HG03039 (cell line): Measurements from ENCODE around the gene CST3.

Source experiments
- ATAC-seq: cut with Tn5 transposase; IDR thresholded peaks from one replicate; pipeline ENCODE4 v1.9.1; 2021; ENCODE audit warnings: mild to moderate bottlenecking, moderate library complexity; ENCODE audit not compliant: unreplicated experiment

Gene CST3

DNA sequence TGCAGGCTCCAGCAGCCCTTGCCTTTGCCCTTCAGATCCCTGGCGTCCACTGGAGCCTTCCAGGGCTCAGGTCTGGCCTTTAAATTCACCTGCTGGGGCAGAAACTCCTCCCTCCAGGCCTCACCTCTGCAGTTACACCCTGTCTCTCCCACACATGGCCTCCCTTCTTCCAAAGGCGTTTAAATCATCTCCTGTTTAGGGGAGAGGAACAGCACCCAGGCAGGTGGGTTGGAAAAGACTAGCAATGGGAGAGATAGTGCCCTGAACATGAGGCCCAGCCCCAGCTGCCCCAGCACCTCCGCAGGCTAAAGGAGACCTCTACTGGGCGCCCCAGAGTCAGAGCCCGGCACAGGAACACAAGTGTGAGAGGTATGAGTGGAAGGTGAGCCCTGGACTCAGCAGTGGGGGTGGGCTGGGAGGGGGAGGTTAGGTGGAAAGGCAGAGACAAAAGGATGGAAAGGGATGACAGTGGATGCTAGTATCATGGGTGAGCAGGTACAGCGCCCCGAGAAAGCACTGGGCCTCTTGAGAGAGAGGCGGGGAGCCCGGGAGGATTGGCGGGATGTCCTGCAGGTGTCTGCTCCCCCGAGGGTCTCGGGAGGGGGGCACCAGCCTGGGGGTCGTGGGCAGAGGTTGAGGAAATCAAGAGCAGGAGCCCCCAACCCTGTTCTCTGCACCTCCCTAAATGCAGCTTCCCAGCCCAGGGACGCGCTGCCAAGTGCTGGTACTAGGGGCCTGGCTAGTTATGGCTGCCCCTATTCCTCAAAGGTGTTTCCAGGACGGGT lies 31.7 kb downstream of the CST3 start, which contains the start of gene CST9:
Gene CST9 (minus strand): TSS at position 51 of the 785 bp plus-strand sequence. CDS start 53 bp downstream, outside the sequence.
- no peak for ATAC-seq

DNA sequence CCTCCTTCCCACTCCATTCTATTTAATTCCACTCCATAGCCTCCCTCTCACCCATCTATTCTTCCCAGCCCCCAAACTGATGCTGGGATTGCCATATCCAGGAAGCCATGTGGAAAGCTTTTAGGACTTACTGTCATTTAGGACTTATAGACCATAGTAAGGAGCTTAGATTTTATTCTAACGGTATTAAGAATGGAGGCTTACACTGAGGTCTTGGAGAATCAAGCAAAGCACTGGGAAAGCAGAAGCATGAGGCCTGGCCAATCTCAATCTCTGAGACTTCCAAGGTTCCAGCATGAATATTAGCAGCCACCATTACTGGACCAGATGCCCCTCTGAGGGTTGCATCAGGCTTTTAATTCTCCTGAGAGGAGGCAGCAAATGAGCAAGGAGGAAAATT lies 33.4 kb downstream of the CST3 start:
- no peak for ATAC-seq

DNA sequence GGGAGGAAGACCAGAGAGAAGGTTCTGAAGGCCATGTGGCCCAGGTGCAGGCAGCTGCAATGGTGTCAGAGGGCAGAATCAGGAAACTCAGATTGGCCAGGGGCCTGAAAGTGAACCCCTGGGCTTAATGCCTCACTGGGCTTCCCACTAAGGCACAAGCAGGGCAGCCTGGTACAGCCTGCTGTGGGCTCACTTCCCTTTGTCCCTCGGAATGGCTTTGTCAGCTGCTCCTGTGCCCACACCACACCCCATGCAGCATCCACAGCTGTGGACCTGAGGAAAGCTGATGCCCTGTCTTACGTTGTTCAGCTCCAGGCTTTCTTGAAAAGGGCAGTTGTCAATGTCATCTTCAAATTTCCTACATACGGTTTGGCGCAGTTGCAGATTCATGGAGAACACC lies 34.4 kb downstream of the CST3 start:
- ATAC-seq: no peak

DNA sequence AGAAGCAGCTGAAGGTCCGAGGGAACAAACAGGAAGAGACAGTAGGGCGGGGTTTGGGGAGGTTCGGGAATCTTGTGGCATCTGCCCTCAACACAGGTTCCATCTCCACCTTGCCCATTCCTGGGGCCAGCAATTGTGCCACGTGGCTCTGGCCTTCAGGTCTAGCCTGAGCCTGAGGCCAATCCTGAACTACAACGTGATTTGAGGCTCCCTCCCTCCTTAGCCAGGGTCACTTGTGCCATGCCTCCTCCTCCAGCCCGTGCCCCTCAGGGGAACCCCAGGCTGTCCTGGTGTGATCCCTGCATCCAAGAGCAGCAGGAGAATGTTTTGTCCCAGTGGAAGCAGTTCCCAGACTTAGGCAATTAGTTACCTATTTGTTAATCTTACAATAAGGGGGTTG lies 35.1 kb downstream of the CST3 start:
- no peak for ATAC-seq

DNA sequence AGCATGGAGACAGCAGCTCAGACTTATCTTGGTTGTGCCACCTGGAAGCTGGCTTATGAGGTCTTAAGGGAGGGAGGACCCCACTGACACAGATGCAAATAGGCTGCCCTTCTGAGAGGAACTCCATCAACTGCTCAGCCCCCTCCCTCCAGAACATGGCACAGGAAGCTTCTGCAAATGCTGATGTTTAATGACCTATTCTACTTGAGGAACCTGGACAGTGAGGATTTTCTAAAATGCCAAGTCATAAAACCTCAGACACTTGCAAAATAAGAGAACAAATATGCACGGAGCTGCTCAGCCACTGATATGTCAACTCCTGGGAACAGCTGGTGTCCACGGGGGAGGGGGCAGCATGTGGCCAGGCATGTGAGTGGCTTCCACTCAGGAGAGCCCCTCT lies 35.5 kb downstream of the CST3 start:
- no peak for ATAC-seq

DNA sequence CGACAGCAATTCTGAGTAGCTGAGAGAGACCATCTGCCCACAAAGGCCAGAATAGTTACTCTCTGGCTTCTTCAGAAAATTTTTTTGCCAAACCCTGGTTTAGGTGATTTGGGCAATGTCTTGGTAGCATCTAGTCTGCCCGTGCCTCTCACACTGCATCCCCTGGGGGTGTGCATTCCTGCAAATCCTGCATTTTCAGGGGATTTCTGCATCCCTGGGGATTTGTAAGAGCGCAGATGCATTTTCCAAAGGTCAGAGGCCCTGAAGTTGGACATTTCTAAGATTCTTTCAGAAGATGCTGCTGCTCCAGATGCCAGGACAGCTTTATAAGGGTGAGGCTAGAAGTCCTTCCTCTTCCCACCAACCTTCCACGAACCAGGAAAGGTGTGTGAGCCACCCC lies 36.0 kb downstream of the CST3 start:
- ATAC-seq: no peak

- ATAC-seq: no peak
Observed at GRCh38 chr20:23598481-23598880, 39.3 kb downstream of the CST3 start.

DNA sequence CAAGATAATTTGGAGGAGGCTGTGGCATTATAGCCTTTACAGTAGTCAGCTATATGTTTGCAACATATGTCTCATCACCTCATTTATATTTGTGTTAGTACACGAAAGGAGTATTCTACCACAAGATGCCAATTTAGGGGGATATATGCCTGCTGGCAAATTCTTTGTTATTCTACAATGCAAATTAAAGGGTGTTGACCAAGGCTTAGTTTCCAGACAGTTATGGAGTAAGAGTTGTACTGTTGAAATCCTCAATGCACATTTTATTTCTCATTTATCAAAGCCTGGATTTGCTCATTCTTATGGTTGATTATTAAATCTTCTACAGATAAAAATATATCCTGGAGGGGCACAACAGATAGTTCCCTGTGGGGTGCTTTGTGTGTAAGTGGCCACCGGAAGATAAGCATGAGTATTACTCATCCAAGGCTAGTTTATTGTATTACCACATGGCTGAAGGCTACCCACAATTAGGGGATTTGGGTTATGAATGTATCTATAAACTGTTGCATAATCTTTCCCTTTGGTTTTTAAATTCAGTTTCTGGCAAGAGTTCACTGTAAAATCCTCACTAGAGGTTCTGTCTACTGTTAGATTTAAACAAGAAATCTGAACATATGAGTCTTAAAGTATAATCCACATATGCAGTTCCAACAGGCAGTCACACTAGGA lies 41.0 kb downstream of the CST3 start:
- ATAC-seq: no peak

- no peak for ATAC-seq
Observed at GRCh38 chr20:23595941-23596340, 41.8 kb downstream of the CST3 start.

GRCh38 chr20:23588434-23589403 lies 49.0 kb downstream of the CST3 start:
- ATAC-seq: no peak

GRCh38 chr20:23587631-23588030 lies 50.1 kb downstream of the CST3 start:
- ATAC-seq: no peak

- ATAC-seq: no peak
Observed at GRCh38 chr20:23586735-23587525, 50.8 kb downstream of the CST3 start.

- ATAC-seq: no peak
Observed at GRCh38 chr20:23585808-23586734, 51.7 kb downstream of the CST3 start.

- ATAC-seq: no peak
Observed at GRCh38 chr20:23585449-23585807, 52.3 kb downstream of the CST3 start.

DNA sequence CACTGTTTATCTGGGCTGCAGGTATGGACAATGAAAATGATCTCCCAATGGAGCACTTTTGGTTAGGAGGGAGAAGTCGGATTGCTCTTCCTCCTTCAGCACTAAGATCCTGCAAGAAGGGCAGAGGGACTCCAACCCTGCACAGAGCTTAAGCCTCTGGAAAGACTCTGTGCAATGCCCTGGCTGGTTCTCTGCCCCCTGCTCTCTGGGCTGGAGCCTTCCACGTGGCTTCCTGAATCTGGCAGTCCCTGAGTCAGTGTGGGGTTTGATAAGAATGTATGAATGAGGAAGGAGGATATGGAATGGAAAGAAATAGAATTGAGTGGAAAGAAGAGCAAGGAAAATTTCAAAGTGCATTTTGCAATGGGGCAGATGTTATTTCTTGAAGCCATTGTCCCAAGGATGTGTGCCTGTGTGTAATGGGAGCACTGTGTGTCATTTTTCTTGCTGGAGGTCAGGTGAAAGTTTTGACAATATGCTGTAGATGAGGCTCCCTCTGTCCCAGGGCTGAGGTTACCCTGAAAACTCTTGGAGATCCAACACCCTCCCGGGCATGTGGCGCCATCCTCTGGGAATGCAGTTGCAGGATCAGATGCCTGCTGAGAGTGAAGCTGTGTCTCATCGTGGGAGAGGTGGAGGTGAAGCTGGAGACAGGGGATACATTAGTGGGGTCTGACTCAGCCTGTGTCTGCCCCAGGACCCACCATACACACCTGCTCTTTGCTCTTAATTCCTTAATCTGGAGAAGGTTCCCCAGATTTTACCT lies 53.1 kb downstream of the CST3 start:
- ATAC-seq: no peak
